Measurements from ENCODE around the gene THOC7.

GRCh38 chr3:63877737-63878393 lies 14.3 kb upstream of the THOC7 start:
- TF ChIP-seq POLR2AphosphoS5 (IDR thresholded peaks at IDR 0.05), result no peak
- TF ChIP-seq, protein P1, sequence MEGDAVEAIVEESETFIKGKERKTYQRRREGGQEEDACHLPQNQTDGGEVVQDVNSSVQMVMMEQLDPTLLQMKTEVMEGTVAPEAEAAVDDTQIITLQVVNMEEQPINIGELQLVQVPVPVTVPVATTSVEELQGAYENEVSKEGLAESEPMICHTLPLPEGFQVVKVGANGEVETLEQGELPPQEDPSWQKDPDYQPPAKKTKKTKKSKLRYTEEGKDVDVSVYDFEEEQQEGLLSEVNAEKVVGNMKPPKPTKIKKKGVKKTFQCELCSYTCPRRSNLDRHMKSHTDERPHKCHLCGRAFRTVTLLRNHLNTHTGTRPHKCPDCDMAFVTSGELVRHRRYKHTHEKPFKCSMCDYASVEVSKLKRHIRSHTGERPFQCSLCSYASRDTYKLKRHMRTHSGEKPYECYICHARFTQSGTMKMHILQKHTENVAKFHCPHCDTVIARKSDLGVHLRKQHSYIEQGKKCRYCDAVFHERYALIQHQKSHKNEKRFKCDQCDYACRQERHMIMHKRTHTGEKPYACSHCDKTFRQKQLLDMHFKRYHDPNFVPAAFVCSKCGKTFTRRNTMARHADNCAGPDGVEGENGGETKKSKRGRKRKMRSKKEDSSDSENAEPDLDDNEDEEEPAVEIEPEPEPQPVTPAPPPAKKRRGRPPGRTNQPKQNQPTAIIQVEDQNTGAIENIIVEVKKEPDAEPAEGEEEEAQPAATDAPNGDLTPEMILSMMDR (IDR thresholded peaks at IDR 0.05), result no peak
- TF ChIP-seq POLR2A (IDR thresholded peaks at IDR 0.05), result no peak
